ENCODE results near the gene TMEM88.
A peak's percentile ranks its signal among the peaks of the same experiment; 100 is the strongest.

The TMEM88 gene

DNA sequence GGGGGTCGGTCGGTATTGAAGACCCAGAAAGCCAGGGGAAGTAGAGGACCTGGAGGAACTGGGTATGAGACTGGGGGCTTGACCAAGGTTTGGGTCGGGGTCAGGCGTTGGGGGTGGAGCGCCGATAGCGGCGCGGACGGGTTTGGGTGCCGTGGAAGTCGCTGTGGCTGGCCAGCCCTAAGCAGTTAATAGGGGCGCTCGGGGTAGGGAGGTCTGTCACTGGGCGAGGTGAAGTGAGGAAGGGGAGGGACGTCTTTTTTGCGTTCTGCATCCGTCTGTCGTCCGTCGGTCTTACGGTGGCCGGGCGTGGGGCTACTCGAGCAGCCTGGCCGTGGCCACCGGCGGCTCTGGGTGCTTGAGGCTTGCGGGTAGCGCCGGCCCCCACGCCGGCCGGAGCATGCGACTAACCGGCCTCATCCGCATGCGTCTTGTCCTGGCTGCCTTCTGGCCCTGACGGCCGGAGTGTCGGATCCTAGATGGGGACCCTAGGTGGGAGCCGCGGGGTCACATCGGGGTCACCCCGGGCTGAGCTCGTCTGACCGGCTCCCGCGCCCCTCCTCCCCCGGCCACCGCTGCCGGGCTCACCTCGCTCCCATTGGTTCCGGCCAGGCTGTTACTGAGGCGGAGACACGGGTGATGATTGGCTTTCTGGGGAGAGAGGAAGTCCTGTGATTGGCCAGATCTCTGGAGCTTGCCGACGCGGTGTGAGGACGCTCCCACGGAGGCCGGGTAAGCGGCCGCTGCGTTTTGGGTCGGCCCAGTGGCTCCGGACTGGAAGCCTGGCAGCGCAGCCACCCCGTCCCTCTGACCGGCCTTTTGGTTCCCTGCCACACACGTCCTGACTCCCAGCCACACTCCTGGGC is 10.3 kb upstream of the TMEM88 start:
- peak; percentile 56 to 71 (median 59) for DNase-seq

DNA sequence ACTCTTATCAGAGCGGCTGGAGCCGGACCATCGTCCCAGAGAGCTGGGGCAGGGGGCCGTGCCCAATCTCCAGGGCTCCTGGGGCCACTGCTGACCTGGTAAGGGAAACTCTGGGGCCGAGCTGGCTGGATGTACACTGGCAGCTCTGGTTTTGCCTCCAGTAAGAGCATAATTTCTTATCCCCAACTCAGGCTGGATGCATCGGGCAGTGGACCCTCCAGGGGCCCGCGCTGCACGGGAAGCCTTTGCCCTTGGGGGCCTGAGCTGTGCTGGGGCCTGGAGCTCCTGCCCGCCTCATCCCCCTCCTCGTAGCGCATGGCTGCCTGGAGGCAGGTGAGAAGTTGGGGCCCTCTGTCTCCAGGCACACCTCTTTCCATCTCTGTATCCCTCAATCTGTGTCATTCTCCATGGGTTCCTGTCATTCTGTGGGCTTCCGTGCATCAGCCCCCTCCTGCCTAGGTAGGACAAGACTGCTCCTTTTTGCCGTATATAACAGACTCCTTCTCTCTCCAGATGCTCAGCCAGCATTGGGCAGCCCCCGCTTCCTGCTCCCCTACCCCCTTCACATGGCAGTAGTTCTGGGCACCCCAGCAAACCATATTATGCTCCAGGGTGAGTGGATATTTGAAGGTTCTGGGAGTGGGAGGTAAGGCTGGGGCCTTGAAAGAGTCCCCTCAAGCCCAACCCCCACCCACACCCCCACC is 9.4 kb upstream of the TMEM88 start:
- DNase-seq: no peak

DNA sequence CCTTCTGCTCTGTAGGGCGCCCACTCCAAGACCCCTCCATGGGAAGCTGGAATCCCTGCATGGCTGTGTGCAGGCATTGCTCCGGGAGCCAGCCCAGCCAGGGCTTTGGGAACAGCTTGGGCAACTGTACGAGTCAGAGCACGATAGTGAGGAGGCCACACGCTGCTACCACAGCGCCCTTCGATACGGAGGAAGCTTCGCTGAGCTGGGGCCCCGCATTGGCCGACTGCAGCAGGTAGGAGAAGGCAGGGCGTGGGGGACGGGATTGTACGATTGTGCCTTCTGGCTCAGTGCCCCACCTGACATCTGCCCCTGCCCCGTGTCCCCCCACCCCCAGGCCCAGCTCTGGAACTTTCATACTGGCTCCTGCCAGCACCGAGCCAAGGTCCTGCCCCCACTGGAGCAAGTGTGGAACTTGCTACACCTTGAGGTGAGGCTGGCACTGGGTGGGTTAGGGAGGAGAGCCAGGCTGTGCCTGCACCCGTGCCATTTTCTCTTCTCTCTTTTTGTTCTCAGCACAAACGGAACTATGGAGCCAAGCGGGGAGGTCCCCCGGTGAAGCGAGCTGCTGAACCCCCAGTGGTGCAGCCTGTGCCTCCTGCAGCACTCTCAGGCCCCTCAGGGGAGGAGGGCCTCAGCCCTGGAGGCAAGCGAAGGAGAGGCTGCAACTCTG is 8.7 kb upstream of the TMEM88 start:
- no peak for DNase-seq

DNA sequence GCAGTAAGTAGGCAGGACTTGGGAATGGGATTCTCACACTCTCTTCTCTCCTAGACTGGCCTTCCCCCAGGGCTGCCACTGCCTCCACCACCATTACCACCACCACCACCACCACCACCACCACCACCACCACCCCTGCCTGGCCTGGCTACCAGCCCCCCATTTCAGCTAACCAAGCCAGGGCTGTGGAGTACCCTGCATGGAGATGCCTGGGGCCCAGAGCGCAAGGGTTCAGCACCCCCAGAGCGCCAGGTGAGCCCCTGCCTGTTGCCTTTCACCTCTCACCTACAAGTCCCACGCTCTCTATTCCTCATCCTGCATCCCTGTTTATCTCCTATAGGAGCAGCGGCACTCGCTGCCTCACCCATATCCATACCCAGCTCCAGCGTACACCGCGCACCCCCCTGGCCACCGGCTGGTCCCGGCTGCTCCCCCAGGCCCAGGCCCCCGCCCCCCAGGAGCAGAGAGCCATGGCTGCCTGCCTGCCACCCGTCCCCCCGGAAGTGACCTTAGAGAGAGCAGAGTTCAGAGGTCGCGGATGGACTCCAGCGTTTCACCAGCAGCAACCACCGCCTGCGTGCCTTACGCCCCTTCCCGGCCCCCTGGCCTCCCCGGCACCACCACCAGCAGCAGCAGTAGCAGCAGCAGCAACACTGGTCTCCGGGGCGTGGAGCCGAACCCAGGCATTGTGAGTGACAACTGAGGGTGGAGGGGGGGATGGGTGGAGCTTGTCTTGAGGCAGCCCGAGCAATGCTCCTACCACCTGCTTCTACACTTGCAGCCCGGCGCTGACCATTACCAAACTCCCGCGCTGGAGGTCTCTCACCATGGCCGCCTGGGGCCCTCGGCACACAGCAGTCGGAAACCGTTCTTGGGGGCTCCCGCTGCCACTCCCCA is 7.9 kb upstream of the TMEM88 start:
- DNase-seq: no peak

- no peak for DNase-seq
Observed at GRCh38 chr17:7848131-7848579, 6.7 kb upstream of the TMEM88 start.

DNA sequence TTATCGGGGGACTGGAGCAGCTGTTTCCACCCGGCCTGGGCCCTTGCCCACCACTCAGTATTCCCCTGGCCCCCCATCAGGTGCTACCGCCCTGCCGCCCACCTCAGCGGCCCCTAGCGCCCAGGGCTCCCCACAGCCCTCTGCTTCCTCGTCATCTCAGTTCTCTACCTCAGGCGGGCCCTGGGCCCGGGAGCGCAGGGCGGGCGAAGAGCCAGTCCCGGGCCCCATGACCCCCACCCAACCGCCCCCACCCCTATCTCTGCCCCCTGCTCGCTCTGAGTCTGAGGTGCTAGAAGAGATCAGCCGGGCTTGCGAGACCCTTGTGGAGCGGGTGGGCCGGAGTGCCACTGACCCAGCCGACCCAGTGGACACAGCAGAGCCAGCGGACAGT is 6.1 kb upstream of the TMEM88 start:
- DNase-seq: no peak

DNA sequence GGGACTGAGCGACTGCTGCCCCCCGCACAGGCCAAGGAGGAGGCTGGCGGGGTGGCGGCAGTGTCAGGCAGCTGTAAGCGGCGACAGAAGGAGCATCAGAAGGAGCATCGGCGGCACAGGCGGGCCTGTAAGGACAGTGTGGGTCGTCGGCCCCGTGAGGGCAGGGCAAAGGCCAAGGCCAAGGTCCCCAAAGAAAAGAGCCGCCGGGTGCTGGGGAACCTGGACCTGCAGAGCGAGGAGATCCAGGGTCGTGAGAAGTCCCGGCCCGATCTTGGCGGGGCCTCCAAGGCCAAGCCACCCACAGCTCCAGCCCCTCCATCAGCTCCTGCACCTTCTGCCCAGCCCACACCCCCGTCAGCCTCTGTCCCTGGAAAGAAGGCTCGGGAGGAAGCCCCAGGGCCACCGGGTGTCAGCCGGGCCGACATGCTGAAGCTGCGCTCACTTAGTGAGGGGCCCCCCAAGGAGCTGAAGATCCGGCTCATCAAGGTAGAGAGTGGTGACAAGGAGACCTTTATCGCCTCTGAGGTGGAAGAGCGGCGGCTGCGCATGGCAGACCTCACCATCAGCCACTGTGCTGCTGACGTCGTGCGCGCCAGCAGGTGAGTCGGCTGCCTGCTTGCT is 5.6 kb upstream of the TMEM88 start:
- DNase-seq: no peak

GRCh38 chr17:7849751-7850504 is 4.9 kb upstream of the TMEM88 start:
- DNase-seq: no peak

DNA sequence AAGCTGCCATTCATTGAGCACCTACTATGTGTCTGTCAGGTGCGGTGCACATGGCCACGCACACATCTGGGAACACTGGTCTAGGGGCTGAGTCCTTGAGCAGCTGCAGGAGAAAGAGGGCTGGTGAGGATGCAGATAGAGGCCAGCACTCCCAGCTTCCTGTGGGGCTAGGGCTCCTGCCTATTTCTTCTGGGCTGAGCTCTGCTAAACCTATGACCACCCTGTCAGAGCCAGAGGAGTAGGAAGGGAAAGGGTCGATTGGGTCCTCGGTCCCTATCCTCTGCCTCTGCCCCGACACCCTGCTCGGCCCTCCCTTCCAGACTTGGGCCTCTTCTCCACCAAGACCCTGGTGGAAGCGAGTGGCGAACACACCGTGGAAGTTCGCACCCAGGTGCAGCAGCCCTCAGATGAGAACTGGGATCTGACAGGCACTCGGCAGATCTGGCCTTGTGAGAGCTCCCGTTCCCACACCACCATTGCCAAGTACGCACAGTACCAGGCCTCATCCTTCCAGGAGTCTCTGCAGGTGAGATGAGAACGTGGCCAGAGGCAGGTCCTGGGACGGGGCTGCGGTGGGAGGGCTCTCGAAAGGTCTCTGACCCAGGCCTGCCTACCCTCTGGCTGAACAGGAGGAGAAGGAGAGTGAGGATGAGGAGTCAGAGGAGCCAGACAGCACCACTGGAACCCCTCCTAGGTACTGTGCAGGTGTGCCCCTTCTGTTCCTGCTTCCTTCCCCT is 4.0 kb upstream of the TMEM88 start:
- no peak for DNase-seq

DNA sequence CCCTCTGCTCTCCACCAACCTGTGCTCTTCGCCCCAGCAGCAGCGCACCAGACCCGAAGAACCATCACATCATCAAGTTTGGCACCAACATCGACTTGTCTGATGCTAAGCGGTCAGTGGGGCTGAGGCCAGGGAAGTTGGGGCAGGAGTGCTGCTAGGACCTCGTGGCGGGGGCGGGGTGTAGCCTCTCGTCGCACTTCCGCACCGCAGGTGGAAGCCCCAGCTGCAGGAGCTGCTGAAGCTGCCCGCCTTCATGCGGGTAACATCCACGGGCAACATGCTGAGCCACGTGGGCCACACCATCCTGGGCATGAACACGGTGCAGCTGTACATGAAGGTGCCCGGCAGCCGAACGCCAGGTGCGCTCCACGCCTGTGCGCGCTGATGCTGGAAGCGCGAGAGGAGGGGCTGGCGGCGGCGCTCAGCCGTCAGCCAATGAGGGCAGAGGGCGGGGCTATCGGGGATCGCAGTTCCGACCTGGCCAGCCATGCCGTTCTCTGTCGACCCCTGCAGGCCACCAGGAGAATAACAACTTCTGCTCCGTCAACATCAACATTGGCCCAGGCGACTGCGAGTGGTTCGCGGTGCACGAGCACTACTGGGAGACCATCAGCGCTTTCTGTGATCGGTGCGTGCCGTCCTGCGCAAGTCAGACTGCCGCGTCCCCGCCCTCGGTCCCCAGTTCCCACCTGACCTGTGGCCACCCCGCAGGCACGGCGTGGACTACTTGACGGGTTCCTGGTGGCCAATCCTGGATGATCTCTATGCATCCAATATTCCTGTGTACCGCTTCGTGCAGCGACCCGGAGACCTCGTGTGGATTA is 3.2 kb upstream of the TMEM88 start:
- peak; percentile 68 to 94 (median 82) for DNase-seq

DNA sequence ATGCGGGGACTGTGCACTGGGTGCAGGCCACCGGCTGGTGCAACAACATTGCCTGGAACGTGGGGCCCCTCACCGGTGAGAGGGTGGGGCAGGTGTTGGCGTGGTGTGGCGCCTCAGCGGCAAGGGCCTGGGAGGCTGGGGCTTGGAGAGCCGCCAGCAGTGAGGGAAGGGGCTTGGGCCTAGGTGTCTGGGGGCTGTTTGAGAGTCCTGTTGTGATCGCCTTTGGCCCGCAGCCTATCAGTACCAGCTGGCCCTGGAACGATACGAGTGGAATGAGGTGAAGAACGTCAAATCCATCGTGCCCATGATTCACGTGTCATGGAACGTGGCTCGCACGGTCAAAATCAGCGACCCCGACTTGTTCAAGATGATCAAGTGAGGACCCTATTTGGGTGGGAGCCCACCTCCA is 2.6 kb upstream of the TMEM88 start:
- no peak for DNase-seq

DNA sequence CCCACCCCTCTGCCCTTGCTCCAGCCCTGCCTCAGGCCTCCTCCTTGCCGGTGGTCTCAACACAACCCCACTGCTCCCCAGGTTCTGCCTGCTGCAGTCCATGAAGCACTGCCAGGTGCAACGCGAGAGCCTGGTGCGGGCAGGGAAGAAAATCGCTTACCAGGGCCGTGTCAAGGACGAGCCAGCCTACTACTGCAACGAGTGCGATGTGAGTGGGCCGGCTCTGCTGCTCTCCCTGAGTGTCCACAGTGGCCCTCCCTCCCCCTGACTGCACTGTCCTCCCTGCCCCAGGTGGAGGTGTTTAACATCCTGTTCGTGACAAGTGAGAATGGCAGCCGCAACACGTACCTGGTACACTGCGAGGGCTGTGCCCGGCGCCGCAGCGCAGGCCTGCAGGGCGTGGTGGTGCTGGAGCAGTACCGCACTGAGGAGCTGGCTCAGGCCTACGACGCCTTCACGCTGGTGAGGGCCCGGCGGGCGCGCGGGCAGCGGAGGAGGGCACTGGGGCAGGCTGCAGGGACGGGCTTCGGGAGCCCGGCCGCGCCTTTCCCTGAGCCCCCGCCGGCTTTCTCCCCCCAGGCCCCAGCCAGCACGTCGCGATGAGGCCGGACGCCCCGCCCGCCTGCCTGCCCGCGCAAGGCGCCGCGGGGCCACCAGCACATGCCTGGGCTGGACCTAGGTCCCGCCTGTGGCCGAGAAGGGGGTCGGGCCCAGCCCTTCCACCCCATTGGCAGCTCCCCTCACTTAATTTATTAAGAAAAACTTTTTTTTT is 1.8 kb upstream of the TMEM88 start:
- DNase-seq: no peak

GRCh38 chr17:7853691-7854038 is 1.2 kb upstream of the TMEM88 start:
- no peak for DNase-seq

DNA sequence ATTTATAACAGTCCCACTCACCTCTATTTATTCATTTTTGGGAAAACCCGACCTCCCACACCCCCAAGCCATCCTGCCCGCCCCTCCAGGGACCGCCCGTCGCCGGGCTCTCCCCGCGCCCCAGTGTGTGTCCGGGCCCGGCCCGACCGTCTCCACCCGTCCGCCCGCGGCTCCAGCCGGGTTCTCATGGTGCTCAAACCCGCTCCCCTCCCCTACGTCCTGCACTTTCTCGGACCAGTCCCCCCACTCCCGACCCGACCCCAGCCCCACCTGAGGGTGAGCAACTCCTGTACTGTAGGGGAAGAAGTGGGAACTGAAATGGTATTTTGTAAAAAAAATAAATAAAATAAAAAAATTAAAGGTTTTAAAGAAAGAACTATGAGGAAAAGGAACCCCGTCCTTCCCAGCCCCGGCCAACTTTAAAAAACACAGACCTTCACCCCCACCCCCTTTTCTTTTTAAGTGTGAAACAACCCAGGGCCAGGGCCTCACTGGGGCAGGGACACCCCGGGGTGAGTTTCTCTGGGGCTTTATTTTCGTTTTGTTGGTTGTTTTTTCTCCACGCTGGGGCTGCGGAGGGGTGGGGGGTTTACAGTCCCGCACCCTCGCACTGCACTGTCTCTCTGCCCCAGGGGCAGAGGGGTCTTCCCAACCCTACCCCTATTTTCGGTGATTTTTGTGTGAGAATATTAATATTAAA is 638 bp upstream of the TMEM88 start:
- DNase-seq: no peak

- DNase-seq: no peak
Observed at GRCh38 chr17:7855660-7856010, 769 bp downstream of the TMEM88 start.

- DNase-seq: no peak
Observed at GRCh38 chr17:7856011-7856810, 1.3 kb downstream of the TMEM88 start.

All from activated naive CD4-positive, alpha-beta T cell (primary cell).